GM19324 (cell line): Measurements from ENCODE around the gene GBGT1.

ENCODE experiments used
- ATAC-seq: cut with Tn5 transposase; IDR thresholded peaks from one replicate; pipeline ENCODE4 v1.9.1; 2021; ENCODE audit warnings: mild to moderate bottlenecking, moderate library complexity; ENCODE audit not compliant: unreplicated experiment, low FRiP score

Gene GBGT1

DNA sequence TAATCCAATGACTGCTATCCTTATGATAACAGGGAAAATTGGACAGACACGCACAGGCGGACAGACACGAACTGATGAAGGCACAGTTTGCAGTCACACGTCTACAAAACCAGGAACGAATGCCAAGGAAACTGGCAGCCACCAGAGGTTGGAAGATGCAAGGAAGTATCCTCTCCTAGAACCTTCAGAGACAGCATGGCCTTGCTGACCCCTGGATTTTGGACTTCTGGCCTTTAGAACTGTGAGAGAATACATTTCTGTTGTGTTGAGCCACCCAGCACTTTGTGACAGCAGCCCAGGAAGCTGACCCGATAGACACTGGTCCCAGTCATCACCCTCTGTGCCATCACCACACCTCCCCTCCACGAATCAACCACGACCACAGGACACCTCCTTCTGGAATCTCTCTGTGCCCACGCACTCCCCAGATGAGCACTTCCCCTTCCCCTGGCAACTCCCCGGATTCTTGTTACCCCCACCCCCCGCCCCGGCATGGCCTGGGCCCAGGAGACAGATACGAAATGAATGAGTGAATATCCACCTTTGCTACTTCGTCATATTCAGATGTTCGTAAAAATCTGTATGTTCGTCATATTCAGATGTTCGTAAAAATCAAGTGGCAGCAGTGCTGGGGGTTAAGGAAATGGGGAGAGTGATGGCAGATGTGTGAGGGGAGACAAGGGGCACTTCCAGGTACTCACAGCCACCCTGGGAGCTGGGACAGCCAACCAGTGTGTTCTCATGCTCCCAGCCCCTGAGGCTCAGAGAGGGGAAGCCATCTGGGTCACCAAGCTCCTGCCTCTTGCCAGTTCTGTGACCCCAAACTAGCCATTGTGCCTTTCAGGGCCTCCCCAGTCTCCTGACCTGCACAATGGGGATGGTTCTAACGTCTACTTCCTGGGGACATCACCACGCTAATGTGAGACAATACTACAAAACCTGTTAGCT, 18.5 kb downstream of the GBGT1 start:
- no peak for ATAC-seq

DNA sequence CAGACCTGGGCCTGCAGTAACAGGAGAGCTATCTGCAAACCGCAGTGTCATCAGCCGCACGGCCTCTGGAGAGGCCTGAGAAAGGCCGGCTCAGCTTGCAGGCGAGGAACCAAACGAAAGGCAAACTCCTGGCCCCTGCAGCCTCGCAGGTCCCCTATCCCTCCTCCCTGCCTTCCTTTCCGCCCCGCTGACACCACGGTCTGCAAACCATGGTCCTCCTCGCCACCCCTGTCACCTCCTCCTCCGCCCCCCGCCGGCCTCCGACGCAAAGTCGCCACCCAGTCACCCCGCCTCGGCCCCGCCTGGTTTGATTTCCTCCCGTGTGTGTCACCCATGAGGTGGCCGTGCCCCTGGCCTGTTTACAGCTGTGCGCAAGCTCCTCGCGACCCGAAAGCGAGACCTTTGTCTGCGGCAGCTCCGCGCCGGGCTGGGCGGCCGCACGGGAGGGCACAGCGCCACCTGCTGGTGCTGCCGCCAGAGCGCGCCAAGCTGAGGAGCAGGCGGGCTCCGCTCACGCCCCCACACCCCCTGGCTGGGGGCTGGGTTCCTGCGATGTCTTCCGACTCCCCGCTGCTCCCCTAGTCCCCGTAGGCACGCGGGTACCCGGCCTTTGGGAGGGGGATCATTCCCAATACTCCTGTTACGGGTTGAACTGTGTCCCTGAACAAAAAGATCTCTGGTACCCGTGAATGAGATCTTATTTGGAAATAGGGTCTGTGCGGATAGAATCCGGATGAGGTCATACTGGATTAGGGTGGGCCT, 19.4 kb downstream of the GBGT1 start:
- ATAC-seq, result peak; percentile 47

DNA sequence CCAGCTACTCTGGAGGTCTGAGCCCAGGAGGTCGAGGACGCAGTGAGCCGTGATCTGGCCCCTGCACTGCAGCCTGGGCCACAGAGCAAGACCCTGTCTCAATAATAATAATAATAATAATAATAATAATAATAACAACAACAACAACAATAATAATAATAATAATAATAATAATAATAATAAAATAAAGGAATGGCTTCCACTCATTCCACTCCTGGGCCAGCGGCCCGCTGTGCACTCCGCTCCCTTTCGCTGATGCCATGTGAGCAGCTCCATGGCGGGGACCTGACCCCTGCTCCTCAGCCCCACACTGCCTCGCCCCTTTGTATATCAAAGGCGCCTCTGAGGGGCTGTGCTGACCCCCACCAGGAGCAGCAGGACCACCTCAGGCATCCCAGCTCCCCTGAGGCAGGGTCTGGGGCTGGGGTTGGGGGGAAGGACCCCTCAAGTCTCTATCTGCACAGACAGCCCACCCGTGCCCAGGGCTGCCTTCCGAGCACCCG, 20.0 kb downstream of the GBGT1 start:
- no peak for ATAC-seq

DNA sequence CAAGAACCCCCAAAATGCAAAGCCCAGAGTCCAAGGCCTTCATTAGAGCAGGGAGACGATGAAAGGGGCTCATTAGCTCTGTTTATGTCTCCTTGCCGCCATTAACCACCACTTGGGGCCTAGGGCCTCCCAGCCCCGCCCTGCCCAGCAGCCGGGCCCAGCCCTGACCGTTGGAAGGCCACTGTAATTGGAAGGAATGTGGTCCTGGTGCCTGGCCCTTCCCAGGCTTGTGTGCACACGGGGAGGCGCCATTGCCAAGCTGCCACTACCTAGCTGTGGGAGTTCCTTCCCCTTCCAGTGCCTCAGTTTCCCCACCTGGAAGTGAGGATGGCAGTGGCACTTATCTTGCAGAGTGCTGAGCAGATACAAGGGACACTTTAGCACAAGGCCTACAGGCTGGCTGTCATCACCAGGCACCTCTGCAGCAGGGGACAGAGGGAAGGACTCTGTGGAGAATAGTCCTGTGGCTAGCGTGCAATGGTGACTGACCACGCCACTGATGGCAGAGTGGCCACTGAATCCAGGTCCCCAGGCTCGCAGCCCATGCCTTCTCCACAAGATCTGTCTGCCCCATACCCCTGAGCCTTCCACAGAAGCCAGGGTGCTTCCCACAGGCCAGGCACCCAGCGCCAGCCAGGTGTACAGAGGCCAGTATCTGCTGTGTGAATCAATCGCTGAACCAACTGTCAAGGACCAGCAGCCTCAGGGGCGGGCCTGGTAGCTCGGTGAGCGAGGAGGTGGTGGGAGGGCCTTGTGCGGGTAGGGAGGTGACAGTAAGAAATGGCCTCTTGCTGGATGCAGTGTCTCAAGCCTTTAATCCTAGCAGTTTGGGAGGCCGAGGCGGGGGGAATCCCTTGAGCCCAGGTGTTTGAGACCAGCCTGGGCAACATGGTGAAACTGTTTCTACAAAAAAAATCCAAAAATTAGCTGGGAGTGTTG, 20.8 kb downstream of the GBGT1 start:
- no peak for ATAC-seq

DNA sequence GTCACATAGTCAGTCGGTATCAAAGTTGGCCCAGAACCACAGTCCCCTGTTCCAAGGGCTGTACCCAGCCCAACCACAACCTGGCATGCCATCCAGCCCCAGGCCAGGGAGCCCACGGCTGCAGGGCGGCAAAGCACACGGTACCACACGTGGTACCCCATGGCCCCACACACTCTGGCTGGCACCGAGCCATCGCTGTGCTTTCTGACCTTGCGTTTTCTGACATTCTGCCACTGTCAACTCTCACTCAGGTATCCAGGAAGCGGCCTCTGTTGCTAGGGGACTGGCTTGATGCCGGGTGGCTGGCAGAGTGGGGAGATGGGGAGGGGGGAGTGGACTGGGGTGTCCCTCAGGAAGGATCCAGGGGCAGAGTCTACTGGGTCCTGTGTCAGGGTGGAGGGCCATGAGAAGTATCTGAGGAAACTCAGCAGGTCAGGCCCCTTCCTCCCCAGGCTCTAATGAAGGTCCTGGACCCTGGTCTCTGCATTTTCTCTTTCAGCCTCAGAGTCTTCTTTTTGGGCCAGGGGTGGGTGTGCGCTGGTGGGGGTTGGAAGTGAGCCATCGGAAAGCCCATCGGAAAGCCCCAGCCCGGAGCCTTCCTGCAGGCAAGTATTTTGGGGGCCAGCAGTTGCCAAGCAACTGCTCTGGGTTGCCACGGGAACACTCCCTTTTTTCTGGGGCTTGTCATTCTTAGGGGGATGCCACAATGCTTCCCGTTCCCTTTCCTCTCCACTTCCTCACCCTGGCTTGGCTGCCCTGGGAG, 21.7 kb downstream of the GBGT1 start:
- no peak for ATAC-seq

DNA sequence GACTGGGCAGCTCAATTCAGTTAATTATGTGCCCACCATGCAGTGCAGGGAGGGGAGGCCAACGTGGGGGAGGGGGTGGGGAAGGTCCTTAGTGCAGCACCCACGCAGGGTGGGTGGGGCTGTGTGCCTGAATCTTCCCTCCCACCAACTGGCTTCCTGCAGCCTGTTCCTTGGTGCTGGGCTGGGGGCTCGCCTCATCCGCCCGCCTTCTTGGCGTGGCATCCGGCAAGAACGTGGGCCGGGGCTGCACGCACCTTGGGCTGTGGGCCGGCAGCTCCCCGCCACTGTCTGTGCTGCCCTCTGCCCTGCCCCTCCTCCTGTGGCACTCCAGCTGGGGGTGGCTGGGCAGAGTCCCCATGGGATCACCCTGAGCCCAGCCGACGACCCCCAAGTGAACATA, 23.1 kb downstream of the GBGT1 start:
- no peak for ATAC-seq

DNA sequence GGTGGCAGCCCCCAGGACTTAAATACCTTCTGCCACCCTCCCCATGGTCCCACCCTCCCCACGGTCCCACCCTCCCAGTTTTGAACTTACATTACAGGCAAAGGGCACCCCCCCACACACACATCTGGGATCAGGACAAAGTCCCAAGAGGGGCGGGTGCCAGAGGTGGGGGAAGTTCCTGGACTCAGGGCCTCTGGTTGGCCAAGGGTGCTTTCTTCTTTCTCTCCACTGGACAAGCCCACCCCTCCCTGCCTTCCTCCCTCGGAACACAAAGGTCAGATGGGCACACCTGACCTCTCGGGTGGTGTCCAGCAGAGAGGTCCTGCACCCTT, 23.6 kb downstream of the GBGT1 start:
- no peak for ATAC-seq

DNA sequence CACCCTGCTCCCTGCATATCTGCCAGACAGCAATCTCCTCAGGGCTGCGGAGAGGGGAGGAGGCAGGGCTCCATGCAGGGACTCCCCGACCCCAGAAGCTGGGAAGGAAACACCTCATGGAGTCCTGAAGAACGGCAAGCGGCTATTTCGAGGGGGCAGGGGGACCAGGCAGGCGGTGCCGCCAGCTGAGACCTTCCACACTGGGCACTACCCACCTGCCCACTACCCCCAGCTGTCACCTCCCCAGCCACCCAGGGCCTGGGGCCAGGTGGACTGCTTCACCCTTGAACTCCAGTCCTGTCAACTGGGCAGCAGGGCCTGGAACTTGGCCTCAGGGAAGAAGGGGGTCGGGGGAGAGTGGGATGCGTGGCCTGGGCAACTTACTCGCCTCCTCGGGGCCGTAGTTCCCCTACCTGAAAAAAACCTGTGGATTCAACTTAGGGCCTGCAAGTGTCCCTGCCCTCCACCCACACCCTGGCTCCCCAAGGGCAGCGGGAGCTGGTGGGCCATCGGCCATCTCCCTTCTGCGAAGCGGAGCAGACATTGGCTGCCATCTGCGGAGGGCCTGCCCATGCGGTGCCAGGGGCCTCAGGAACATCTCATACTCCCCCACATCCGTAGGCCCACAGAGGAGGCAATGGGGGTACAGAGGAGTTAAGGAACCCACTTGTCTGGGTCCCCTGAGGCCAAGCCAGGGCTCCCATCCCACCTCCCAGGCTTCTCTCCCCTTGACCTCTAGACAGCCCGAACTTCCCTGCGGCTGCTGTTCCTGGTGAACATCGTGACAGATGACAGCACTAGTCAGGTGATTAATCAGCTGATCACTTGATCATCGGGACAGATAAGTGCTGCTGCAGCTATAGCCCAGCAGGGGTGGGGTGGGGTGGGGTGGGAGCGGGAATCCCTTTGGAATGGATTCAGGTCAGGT, 24.2 kb downstream of the GBGT1 start:
- no peak for ATAC-seq

DNA sequence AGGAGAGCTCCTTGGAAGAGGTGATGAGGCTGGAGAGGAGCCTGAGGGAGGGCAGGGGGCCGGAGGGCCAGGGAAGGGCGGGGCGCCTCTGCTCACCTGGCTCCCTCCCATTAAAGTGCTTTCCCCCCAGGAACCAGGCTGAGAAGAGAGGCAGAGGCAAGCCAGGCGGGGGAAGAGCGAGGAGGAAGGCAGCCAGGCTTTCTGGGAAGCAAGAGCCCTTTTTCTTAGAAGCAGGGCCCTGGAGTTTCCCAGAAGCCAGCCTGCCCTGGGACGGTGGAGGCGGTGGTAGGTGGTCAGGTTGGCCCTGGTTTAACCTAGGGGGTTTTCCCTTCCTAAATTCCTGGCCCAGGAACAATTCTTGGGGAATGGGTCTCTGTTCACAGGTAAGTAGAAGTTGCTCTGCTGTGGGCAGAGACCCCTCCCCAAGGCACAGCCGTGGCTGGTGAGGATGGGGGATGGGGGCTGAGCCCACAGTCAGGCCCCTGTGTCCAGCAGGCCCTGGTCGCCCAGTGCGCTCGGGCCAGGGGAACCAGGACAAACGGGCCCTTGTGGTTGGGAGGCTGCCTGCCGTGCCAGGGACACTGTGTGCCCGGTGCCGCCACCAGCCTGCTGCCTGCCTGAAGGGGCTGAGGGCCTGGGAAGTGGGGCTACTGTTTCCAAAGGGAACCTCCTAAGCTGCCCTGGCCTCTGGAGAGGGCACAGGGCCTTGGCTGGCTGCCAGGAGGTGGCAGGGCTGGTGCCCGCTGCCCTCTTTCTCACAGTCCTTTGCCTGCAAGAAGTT, 26.1 kb downstream of the GBGT1 start:
- no peak for ATAC-seq

DNA sequence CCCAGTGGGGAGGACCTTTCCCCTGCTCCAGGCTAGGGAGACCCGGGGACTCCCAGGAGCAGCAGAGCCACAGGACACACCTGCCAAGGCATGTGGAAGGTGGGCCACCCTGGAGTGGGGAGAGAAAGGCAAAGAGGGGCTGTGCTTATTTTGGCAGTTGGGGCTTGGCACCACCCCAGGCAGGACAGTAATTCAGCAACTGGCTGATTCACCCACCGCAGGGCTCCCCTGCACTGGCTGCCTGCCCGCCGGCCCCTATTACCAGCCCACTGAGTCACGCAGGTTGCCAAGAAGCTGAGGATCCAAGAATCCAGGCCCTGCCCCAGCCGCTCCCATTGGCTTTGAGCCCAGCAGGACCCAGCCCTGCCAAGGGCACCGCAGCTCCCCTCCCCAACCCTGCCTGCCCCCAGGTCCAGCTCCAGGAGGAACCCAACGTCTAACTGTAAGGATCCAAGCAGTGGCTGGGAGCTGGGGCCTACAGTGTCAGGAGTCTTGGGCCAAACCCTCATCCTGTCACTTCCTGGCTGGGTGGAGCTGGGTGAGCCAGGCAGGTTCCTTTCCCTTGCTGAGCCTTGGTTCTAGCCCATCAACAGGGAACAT, 28.5 kb downstream of the GBGT1 start:
- ATAC-seq, result no peak

DNA sequence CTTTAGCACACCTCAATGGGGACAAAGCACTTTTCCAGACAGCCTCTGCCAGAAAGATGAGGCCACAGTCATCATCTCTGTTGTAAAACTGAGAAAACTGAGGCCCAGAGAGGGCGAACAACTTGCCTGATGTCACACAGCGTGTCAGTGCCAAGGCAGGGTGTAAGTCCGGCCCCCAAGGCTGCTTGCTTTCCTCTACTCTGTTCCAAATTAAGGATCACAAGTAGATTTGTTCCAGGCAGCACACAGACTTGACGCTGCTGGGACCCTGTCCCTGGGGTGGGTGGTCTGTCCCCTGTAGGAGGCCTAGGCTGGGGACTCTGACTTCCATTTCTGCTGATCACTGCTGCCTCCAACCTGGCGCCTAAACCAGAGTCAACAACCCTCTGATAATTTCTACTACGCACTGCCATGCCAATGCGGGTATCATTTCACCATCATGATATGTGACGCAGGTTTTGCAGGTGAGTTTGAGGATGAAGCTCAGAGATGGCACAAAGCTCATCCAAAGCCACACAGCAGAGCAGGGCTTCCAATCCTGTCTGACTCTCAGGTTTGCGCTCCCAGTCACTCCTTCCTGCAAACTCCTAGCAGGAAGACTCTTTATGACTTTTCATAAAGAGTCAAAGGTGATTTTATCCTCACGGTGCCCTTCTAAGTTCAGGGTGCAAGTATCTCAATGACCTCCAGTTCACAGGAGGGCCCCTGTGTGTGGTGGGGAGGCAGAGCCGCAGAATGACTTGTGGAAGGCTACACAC, 29.1 kb downstream of the GBGT1 start:
- no peak for ATAC-seq

DNA sequence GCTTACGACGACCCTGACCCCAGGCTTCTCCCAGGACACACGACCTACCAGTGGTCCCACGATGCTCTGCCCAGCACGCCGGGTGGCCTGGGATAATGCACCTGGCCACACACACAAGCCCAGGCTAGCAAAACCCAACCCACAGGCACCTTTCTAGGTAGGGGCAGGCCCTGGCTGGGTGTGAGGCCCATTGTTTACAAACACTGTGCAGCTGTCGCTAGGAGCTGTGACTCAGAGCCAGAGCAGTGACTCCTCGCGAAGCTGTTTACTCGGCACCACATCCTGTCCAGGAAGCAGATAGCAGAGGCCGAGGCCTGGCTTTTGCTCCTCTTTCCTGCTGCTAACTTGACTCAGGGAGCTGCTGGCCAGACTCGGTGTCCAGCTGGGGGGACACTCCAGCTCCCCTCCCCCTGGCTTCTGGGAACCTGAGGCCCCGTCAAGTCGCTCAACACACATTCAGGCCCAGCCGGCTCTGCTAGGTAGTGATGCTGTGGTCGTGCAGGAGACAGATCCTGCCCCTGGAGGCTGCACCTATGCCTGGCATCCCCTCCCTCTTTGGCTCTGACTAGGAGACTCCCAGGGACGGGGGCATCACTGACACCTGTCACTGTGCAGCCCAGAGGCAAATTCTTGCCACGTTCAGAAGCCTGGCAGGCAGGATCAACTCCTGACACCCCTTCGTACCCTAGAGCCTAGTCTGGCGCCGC, 29.9 kb downstream of the GBGT1 start:
- peak; percentile 84 for ATAC-seq

DNA sequence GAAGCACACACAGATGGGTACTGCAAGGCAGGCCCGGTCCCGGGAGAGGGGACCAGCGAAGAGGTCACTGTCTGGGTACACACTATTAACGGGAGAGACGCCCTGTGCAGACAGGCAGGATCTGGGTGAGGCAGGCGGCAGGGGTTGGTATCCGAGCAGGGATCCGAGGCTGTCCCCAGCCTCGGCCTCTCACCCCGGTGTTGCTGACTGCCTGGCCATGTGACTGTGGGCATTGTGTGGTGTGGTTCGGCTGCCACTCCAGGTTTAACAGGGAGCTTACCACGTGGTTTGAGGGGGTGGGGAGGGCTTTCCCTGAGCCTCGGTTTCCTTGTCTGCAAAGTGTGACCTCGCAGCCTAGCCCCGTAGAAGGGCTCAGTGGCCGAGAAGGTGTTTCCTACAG, 31.5 kb downstream of the GBGT1 start:
- ATAC-seq, result no peak

DNA sequence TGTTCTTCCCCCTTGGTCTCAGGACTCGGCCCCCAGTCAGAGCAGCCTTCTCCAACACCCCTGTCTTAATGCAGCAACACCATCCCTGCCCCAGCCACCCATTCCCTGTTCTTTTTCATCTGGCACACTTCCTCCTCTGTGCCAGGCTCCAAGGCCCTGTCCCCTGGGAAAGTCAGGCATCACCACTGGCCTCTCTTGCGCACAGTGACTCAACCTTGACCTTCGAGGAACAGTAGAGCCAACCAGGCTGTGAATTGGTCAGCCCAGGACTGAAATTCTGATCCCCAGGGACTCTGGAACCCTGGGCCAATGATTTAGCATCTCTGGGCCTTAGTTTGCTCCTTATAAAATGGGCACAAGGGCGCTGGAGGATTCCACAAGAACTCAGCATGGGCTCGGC, 32.2 kb downstream of the GBGT1 start:
- no peak for ATAC-seq

DNA sequence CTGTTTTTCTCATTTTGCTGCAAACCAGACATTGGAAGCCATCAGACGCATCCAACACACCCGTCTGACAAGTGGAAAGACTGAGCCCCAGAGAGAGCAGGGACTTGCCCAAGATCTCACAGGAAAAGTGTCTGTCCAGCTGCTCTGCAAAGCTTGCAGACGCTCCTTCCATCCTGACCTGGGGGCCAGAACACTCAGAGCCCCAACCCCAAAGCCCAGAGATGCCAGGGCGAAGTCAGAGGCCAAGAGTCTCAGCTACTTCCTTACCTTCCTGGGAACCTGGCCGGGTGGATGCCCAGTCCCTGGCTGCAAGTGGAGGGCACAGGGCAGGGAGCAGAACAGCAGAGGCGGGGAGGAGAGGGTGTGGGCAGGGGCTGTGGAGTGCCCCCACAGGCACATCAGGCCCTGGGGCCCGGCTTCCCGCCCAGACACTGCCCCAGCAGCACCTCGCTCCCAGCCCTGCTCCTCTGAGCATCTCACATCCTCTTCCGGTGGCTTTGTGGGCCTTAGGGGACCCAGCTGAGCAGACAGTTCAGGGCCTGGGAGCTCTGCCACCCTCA, 32.9 kb downstream of the GBGT1 start:
- no peak for ATAC-seq
